ENCODE data around the gene CASTOR2. TPM values are rescaled to one million over a fixed set of nuclear protein-coding genes. Genes with fewer than 3 reads are reported as not detected.

Gene CASTOR2
- total and polyA plus RNA-seq, 2 of the 8 experiments (the other 6 are each of a cell fraction or from before 2014, with no cell fraction given), result 12.1 to 47.8 TPM

- TF ChIP-seq RXRA (IDR thresholded peaks at IDR 0.05; ENCODE audit: insufficient read depth, low read depth, low read length), result no peak
- TF ChIP-seq ATF2 (IDR thresholded peaks at IDR 0.05; ENCODE audit: low read length), result no peak
- no peak for TF ChIP-seq POLR2A (IDR thresholded peaks at IDR 0.05; ENCODE audit: control extremely low read depth in 1 of 2, low read depth in 2 of 2, low read length in 2 of 2)
- TF ChIP-seq RNF2 (IDR thresholded peaks at IDR 0.05; ENCODE audit: borderline replicate concordance, low read depth, low read length, missing control alignments, poor library complexity, severe bottlenecking), result no peak
- TF ChIP-seq CBX5 (IDR thresholded peaks at IDR 0.05; ENCODE audit: low read depth, low read length), result no peak
These were observed 76.0 kb downstream of the CASTOR2 start (continued) for GRCh38 chr7:75040512-75040911.
